ENCODE measurements around the gene FCRLA.

FCRLA gene

DNA sequence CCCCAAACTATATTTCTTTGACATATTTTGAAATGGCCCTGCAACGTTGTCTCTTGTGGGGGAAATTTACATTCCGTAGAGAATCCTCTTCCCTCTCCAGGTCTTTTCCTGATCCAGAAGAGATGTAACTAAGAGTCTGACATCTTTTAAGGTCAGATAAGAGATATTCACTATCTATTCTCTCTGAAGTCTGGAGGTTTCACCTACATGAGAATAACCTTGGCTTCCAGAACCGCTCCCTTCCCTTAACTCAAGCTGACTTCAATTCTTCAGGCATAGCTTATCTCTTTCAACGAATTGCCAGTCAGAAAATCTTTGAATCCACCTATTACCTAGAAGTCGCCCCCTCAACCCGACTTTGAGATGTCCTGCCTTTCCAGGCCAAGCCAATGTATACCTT, 24.2 kb downstream of the FCRLA start:
- Histone ChIP-seq H3K27me3 (ENCODE audit: control insufficient read depth in 2 of 2, insufficient read depth in 2 of 2, low read length in 2 of 2) (peaks cover 5 to 13% of the 10 kb centered on the region in 2 donors), H3K9me3 (ENCODE audit: control insufficient read depth in 2 of 2, low read length in 2 of 2) (no peaks in the 10 kb centered on the region), H3K9ac (ENCODE audit: low read depth in 1 of 2, low read length in 2 of 2) (no peak overlapping the region), H3K36me3 (ENCODE audit: control insufficient read depth in 2 of 2, insufficient read depth in 2 of 2, low read length in 2 of 2) (no peaks in the 10 kb centered on the region), H3K27ac (ENCODE audit: low read depth in 2 of 2, low read length in 2 of 2) (no peak overlapping the region), H3K4me3 (ENCODE audit: low read length in 2 of 2) (no peak overlapping the region), H3K4me1 (ENCODE audit: control insufficient read depth in 2 of 2, insufficient read depth in 2 of 2, low read length in 2 of 2) (peaks cover under 1 to 6% of the 10 kb centered on the region in 2 donors)

DNA sequence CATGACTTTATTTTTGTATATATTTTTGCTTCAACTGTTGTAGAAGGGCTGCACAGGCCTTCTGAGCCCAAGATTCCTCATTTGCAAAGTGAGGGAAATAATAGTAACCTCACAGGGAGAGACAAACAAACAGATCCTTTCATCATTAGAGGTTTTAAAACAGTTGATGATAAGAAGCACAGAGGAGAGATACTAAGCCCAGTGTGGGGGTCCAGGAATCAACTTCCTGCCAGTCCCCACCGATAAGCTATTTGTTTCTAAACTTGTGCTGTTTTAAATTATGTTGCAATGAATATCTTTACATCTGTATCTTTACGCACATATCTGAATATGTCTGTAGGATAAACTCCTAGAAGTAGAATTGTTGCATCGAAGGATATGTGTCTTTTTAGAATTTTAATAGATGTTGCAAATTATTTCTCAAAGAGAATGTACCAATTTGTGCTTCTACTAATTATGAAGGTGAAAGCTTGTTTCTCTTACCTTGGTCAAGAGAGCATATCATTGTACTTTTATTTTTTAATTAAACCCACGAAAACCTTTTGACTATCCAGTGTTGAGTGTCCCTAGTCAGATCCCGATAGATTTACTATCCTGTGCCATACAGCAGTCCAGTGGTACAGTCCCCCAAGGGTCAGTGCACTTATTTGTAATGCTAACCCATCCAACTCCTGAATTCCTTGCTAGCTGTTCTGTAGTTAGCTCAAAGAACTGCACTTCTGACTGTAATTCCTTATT, 25.1 kb downstream of the FCRLA start:
- Histone ChIP-seq H3K4me1 (ENCODE audit: control insufficient read depth in 2 of 2, insufficient read depth in 2 of 2, low read length in 2 of 2) (peaks cover 0 to 6% of the 10 kb centered on the region in 2 donors), H3K27ac (ENCODE audit: low read depth in 2 of 2, low read length in 2 of 2) (no peak overlapping the region), H3K36me3 (ENCODE audit: control insufficient read depth in 2 of 2, insufficient read depth in 2 of 2, low read length in 2 of 2) (no peaks in the 10 kb centered on the region), H3K4me3 (ENCODE audit: low read length in 2 of 2) (no peak overlapping the region), H3K9ac (ENCODE audit: low read depth in 1 of 2, low read length in 2 of 2) (no peak overlapping the region), H3K27me3 (ENCODE audit: control insufficient read depth in 2 of 2, insufficient read depth in 2 of 2, low read length in 2 of 2) (peaks cover 5 to 10% of the 10 kb centered on the region in 2 donors), H3K9me3 (ENCODE audit: control insufficient read depth in 2 of 2, low read length in 2 of 2) (no peaks in the 10 kb centered on the region)

DNA sequence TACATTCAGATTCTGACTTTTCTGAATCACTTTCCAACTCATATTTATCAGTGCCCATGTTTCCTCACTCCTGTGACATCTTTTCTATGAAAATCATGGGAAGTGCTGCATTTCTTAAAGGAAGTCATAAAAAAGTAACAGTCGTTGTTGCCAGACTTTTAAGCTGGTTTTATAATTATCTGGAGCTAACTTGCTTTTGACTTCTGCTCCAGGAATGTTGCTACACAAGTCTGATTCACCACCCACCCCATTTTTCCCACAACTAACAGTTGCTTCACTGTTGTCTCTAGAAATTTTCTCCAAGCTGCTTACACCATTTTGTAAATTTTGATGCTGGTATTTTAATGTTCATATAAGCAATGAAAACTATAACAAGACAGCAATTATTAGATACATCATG, 26.5 kb downstream of the FCRLA start:
- no peak overlapping the region for H3K27ac ChIP-seq (ENCODE audit: low read depth in 2 of 2, low read length in 2 of 2)

DNA sequence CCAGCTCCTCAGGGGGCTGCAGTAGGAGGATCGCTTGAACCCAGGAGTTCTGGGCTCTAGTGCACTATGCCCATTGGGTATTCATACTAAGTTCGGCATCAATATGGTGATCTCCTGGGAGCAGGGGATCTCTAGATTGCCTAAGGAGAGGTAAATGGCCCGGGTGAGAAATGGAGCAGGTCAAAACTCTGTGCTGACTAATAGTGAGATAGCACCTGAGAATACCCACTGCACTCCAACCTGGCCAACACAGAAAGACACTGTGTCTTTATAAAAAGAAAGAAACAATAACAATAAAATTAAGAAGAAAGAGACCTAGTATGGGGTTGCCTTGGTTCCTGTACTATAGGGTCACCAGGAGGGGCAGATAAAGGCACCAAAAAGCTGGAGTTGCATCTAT, 28.8 kb downstream of the FCRLA start:
- peaks cover 0 to 4% of the 10 kb centered on the region in 2 donors for H3K4me1 ChIP-seq (ENCODE audit: control insufficient read depth in 2 of 2, insufficient read depth in 2 of 2, low read length in 2 of 2)
- no peaks in the 10 kb centered on the region for H3K36me3 ChIP-seq (ENCODE audit: control insufficient read depth in 2 of 2, insufficient read depth in 2 of 2, low read length in 2 of 2)
- H3K9me3 ChIP-seq (ENCODE audit: control insufficient read depth in 2 of 2, low read length in 2 of 2) = no peaks in the 10 kb centered on the region
- H3K27ac ChIP-seq (ENCODE audit: low read depth in 2 of 2, low read length in 2 of 2) = no peak overlapping the region
- H3K9ac ChIP-seq (ENCODE audit: low read depth in 1 of 2, low read length in 2 of 2) = no peak overlapping the region
- no peak overlapping the region for H3K4me3 ChIP-seq (ENCODE audit: low read length in 2 of 2)
- H3K27me3 ChIP-seq (ENCODE audit: control insufficient read depth in 2 of 2, insufficient read depth in 2 of 2, low read length in 2 of 2) = peaks cover 2 to 3% of the 10 kb centered on the region in 2 donors

More for the DNA sequence above, 26.5 kb downstream of the FCRLA start:
- Histone ChIP-seq H3K4me3 (ENCODE audit: low read length in 2 of 2) (no peak overlapping the region), H3K9me3 (ENCODE audit: control insufficient read depth in 2 of 2, low read length in 2 of 2) (no peaks in the 10 kb centered on the region), H3K9ac (ENCODE audit: low read depth in 1 of 2, low read length in 2 of 2) (no peak overlapping the region), H3K27me3 (ENCODE audit: control insufficient read depth in 2 of 2, insufficient read depth in 2 of 2, low read length in 2 of 2) (peaks cover 5 to 6% of the 10 kb centered on the region in 2 donors), H3K4me1 (ENCODE audit: control insufficient read depth in 2 of 2, insufficient read depth in 2 of 2, low read length in 2 of 2) (no peaks in the 10 kb centered on the region), H3K36me3 (ENCODE audit: control insufficient read depth in 2 of 2, insufficient read depth in 2 of 2, low read length in 2 of 2) (no peaks in the 10 kb centered on the region)

DNA sequence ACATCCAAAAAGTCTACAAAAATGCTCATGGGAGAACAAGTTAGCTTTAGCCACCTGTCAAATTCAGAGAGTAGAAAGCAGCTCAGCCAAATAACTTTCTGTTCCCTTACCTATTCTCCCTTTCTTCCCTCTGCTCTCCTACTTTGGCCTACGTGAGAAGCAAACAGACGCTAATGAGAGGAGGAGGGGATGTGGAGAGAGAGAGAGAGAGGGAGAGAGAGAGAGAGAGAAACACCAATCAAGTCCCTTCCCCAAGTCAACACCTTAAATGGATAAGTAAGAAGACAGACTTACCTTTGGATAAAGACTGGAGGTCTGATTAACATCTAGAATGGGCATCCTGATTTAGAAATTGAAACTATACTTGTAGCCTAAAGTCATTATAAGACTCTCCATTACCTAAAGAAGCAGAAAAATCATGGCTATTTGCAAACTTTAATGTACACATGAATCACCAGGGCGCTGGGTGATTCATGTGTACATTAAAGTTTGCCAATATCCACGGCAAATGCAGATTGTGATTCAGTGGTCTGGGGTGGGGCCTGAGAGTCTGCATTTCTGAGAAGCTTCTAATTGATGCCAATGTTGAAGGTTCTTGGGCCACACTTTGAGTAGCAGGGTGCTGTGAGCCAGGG, 29.4 kb downstream of the FCRLA start:
- no peak overlapping the region for H3K4me3 ChIP-seq (ENCODE audit: low read length in 2 of 2)
- no peak overlapping the region for H3K27ac ChIP-seq (ENCODE audit: low read depth in 2 of 2, low read length in 2 of 2)
- peaks cover 2 to 3% of the 10 kb centered on the region in 2 donors for H3K27me3 ChIP-seq (ENCODE audit: control insufficient read depth in 2 of 2, insufficient read depth in 2 of 2, low read length in 2 of 2)
- H3K36me3 ChIP-seq (ENCODE audit: control insufficient read depth in 2 of 2, insufficient read depth in 2 of 2, low read length in 2 of 2) = no peaks in the 10 kb centered on the region
- H3K9me3 ChIP-seq (ENCODE audit: control insufficient read depth in 2 of 2, low read length in 2 of 2) = no peaks in the 10 kb centered on the region
- peaks cover 0 to 4% of the 10 kb centered on the region in 2 donors for H3K4me1 ChIP-seq (ENCODE audit: control insufficient read depth in 2 of 2, insufficient read depth in 2 of 2, low read length in 2 of 2)
- no peak overlapping the region for H3K9ac ChIP-seq (ENCODE audit: low read depth in 1 of 2, low read length in 2 of 2)

DNA sequence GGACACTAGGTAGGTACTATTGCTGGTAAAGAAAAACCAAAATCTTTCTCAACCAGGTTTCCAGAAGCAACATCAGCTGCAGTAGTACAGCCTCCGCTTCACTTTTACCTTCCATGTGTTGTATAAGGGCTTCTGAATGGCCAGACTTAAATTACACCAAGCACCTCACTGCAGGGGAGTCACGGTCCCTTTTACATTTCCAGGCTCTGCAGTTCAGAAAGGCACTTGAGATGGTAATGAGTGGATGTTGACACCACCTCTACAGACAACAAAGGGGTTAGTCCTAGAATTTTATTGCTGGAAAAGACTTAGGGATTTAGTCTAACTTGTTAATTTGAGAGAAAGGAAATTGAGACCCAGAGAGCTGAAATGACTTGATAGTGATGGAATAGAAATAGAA, 30.6 kb downstream of the FCRLA start:
- H3K4me3 ChIP-seq (ENCODE audit: low read length in 2 of 2) = no peak overlapping the region
- H3K9ac ChIP-seq (ENCODE audit: low read depth in 1 of 2, low read length in 2 of 2) = no peak overlapping the region
- no peaks in the 10 kb centered on the region for H3K9me3 ChIP-seq (ENCODE audit: control insufficient read depth in 2 of 2, low read length in 2 of 2)
- H3K4me1 ChIP-seq (ENCODE audit: control insufficient read depth in 2 of 2, insufficient read depth in 2 of 2, low read length in 2 of 2) = peaks cover 0 to 4% of the 10 kb centered on the region in 2 donors
- no peaks in the 10 kb centered on the region for H3K36me3 ChIP-seq (ENCODE audit: control insufficient read depth in 2 of 2, insufficient read depth in 2 of 2, low read length in 2 of 2)
- H3K27ac ChIP-seq (ENCODE audit: low read depth in 2 of 2, low read length in 2 of 2) = no peak overlapping the region
- H3K27me3 ChIP-seq (ENCODE audit: control insufficient read depth in 2 of 2, insufficient read depth in 2 of 2, low read length in 2 of 2) = peaks cover 0 to 3% of the 10 kb centered on the region in 2 donors

DNA sequence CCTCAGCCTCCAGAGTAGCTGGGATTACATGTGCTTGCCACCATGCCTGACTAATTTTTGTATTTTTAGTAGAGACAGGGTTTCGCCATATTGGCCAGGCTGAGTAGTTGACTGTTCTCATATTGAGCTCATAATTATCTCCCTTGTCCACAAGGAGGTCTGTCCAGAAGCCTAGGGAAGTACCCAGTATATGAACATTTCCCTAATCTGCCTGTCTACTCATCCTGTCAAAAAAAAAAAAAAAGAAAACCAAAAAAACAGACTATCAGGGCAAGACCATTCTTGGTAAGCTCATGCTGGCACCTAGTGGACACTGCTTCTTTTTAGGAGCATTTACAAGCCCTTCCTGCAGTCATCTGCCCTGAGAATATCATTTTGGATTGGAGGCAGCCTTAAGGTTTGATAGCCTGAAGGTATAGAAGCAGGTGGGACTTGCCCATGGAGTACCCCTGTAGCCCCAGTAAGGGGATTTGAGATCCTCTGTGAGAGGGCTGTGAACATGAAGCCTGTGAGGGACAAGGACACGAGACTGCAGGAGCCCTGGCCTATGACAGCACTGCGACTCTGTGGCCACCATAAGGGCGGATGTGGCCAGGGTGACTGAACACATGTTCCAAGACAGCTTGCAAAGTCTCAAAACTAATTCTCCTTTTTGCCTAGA, 31.7 kb downstream of the FCRLA start:
- Histone ChIP-seq H3K9me3 (ENCODE audit: control insufficient read depth in 2 of 2, low read length in 2 of 2) (no peaks in the 10 kb centered on the region), H3K4me3 (ENCODE audit: low read length in 2 of 2) (no peak overlapping the region), H3K36me3 (ENCODE audit: control insufficient read depth in 2 of 2, insufficient read depth in 2 of 2, low read length in 2 of 2) (no peaks in the 10 kb centered on the region), H3K27me3 (ENCODE audit: control insufficient read depth in 2 of 2, insufficient read depth in 2 of 2, low read length in 2 of 2) (no peaks in the 10 kb centered on the region), H3K9ac (ENCODE audit: low read depth in 1 of 2, low read length in 2 of 2) (no peak overlapping the region), H3K4me1 (ENCODE audit: control insufficient read depth in 2 of 2, insufficient read depth in 2 of 2, low read length in 2 of 2) (peaks cover 0 to 4% of the 10 kb centered on the region in 2 donors), H3K27ac (ENCODE audit: low read depth in 2 of 2, low read length in 2 of 2) (peak overlapping the region; percentile 45 to 69)

DNA sequence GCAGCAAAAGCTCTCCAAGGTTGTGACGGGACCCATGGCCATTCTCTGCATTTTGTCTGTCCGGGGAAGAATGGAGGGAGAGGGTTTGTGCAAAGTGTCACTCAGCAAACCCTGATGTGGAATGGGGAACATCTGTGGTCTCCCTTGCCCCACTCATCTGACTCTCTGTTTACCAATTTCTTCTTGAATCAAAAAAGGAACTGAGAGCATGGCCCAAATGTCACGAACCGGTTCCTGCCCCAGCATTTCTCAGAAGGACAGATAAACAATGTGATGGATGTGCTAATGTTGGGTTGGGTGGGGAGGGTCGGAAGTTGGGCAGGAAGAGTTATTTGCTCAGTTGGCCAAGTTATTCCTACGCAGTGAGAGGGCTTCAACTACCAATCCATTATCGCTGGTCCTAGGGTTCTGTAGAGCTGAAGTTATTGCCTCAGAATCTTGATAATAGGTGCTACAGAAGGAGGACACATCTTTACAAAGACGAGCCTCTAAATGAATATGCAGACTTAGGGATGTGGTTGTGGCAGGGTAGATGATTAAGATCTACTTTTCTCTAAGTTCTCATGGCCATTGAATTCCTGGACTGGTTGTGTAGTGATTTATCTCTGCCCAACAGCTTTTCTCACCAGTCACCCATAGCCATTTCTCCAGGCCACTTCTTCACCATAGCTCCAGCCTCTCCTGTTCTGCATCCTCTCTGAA, 33.0 kb downstream of the FCRLA start:
- Histone ChIP-seq H3K27me3 (ENCODE audit: control insufficient read depth in 2 of 2, insufficient read depth in 2 of 2, low read length in 2 of 2) (no peaks in the 10 kb centered on the region), H3K9ac (ENCODE audit: low read depth in 1 of 2, low read length in 2 of 2) (no peak overlapping the region), H3K9me3 (ENCODE audit: control insufficient read depth in 2 of 2, low read length in 2 of 2) (no peaks in the 10 kb centered on the region), H3K4me1 (ENCODE audit: control insufficient read depth in 2 of 2, insufficient read depth in 2 of 2, low read length in 2 of 2) (peaks cover 0 to 4% of the 10 kb centered on the region in 2 donors), H3K4me3 (ENCODE audit: low read length in 2 of 2) (no peak overlapping the region), H3K27ac (ENCODE audit: low read depth in 2 of 2, low read length in 2 of 2) (peak overlapping the region; percentile 45 to 69), H3K36me3 (ENCODE audit: control insufficient read depth in 2 of 2, insufficient read depth in 2 of 2, low read length in 2 of 2) (no peaks in the 10 kb centered on the region)

DNA sequence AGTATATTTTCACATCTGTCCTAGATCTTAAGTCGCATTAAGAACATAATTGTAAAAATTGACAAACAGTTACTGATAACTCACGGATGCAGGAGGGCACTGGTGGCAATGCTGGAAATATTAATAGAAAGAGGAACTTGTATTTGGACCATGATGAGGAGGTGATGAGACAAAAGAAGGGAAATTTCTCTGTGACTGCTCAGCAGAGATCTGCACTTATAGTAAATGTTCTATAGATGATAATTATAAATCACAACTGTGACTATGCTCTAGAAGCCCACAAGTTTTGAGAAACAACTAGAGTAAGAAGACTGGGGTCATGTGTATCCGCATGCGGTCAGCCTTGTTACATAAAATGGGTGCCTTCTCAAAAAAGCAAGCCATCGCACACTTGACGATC, 33.9 kb downstream of the FCRLA start:
- Histone ChIP-seq H3K4me1 (ENCODE audit: control insufficient read depth in 2 of 2, insufficient read depth in 2 of 2, low read length in 2 of 2) (peaks cover 0 to 4% of the 10 kb centered on the region in 2 donors), H3K9ac (ENCODE audit: low read depth in 1 of 2, low read length in 2 of 2) (no peak overlapping the region), H3K27ac (ENCODE audit: low read depth in 2 of 2, low read length in 2 of 2) (peak overlapping the region; percentile 35 to 41), H3K9me3 (ENCODE audit: control insufficient read depth in 2 of 2, low read length in 2 of 2) (no peaks in the 10 kb centered on the region), H3K36me3 (ENCODE audit: control insufficient read depth in 2 of 2, insufficient read depth in 2 of 2, low read length in 2 of 2) (no peaks in the 10 kb centered on the region), H3K4me3 (ENCODE audit: low read length in 2 of 2) (no peak overlapping the region), H3K27me3 (ENCODE audit: control insufficient read depth in 2 of 2, insufficient read depth in 2 of 2, low read length in 2 of 2) (no peaks in the 10 kb centered on the region)

DNA sequence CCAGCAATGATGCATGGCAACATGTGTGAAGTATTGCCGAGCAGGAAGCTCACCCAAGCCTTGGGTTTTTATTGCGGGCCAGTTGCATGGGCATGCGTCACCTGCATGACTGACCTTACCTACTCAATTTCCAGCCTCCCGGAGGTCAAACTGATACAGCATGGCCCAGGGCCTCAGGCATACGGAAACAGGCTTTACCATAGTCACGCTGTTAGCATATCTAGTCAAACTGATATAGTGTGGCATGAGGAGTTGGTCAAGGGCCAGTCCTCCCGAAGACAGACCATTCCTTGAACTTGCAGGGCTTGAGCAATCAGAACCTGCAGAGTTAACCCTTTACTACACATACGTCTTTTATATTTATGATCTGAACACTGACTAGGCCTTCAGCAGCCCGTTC, 36.2 kb downstream of the FCRLA start:
- H3K9me3 ChIP-seq (ENCODE audit: control insufficient read depth in 2 of 2, low read length in 2 of 2) = no peaks in the 10 kb centered on the region
- no peak overlapping the region for H3K4me3 ChIP-seq (ENCODE audit: low read length in 2 of 2)
- H3K27ac ChIP-seq (ENCODE audit: low read depth in 2 of 2, low read length in 2 of 2) = no peak overlapping the region
- H3K27me3 ChIP-seq (ENCODE audit: control insufficient read depth in 2 of 2, insufficient read depth in 2 of 2, low read length in 2 of 2) = no peaks in the 10 kb centered on the region
- no peak overlapping the region for H3K9ac ChIP-seq (ENCODE audit: low read depth in 1 of 2, low read length in 2 of 2)
- no peaks in the 10 kb centered on the region for H3K36me3 ChIP-seq (ENCODE audit: control insufficient read depth in 2 of 2, insufficient read depth in 2 of 2, low read length in 2 of 2)
- peaks cover 0 to 4% of the 10 kb centered on the region in 2 donors for H3K4me1 ChIP-seq (ENCODE audit: control insufficient read depth in 2 of 2, insufficient read depth in 2 of 2, low read length in 2 of 2)

All from mucosa of rectum (tissue), 2 donors.